ENCODE measurements around the gene SCAANT1.

SCAANT1 gene

GRCh38 chr3:63933459-63933858 is 21.3 kb upstream of the SCAANT1 start:
- DNase-seq, result no peak

GRCh38 chr3:63932509-63933212 is 20.5 kb upstream of the SCAANT1 start:
- DNase-seq, result no peak

- no peak for DNase-seq
These were observed 19.1 kb upstream of the SCAANT1 start for GRCh38 chr3:63931290-63931689.

GRCh38 chr3:63927422-63928280 is 15.5 kb upstream of the SCAANT1 start:
- DNase-seq, result no peak

- no peak for DNase-seq
These were observed 14.1 kb upstream of the SCAANT1 start for GRCh38 chr3:63926309-63926708.

- no peak for DNase-seq
These were observed 10.5 kb upstream of the SCAANT1 start for GRCh38 chr3:63922491-63923199.

- no peak for DNase-seq
These were observed 9.7 kb upstream of the SCAANT1 start for GRCh38 chr3:63921741-63922482.

GRCh38 chr3:63920001-63920400 is 7.8 kb upstream of the SCAANT1 start:
- no peak for DNase-seq

- DNase-seq, result no peak
These were observed 6.1 kb upstream of the SCAANT1 start for GRCh38 chr3:63918321-63918720.

- no peak for DNase-seq
These were observed 2.1 kb upstream of the SCAANT1 start for GRCh38 chr3:63914312-63914711.

GRCh38 chr3:63912768-63913588 is 795 bp upstream of the SCAANT1 start:
- peak; percentile 32 for DNase-seq

GRCh38 chr3:63911509-63911872 is 692 bp downstream of the SCAANT1 start:
- no peak for DNase-seq

GRCh38 chr3:63910891-63911290 is 1.3 kb downstream of the SCAANT1 start:
- no peak for DNase-seq

GRCh38 chr3:63910001-63910400 is 2.2 kb downstream of the SCAANT1 start:
- DNase-seq, result no peak

GRCh38 chr3:63909431-63909830 is 2.8 kb downstream of the SCAANT1 start:
- no peak for DNase-seq

GRCh38 chr3:63908776-63909175 is 3.4 kb downstream of the SCAANT1 start:
- no peak for DNase-seq

GRCh38 chr3:63908081-63908736 is 4.0 kb downstream of the SCAANT1 start:
- DNase-seq, result no peak

GRCh38 chr3:63905731-63906620 is 6.2 kb downstream of the SCAANT1 start:
- DNase-seq, result no peak

GRCh38 chr3:63900459-63900858 is 11.7 kb downstream of the SCAANT1 start:
- DNase-seq, result no peak

- no peak for DNase-seq
These were observed 12.2 kb downstream of the SCAANT1 start for GRCh38 chr3:63900010-63900409.
